Keratinocyte (primary cell): Measurements from ENCODE around the gene MAPKAPK5. TPM values are rescaled to one million over a fixed set of nuclear protein-coding genes. Genes with fewer than 3 reads are reported as not detected.

ENCODE experiments used
- DNase-seq: peaks from one replicate; pipeline ENCODE4 v3.0.0-alpha.2; 2011; ENCODE audit warnings: low read depth, missing footprints, low spot score
- FAIRE-seq: peaks from 2 replicates; lab custom pipeline; 2011; peaks lifted over from hg19 to GRCh38; lab: Jason Lieb, UNC
- H2AFZ ChIP-seq: 2 replicates; pipeline ENCODE4 v1.6.0; 2012; ENCODE audit warnings: low read length, control low read depth, inconsistent platforms; ENCODE audit not compliant: control insufficient read depth
- H3K27ac ChIP-seq: 2 replicates; pipeline ENCODE4 v1.5.1; 2011; ENCODE audit warnings: low read length; ENCODE audit not compliant: control insufficient read depth, insufficient read depth
- H3K27me3 ChIP-seq: 3 replicates; pipeline ENCODE4 v1.6.0; 2011; ENCODE audit warnings: low read length; ENCODE audit not compliant: control insufficient read depth, insufficient read depth; ENCODE audit errors: extremely low read depth
- H3K36me3 ChIP-seq, 2 experiments: 2 replicates in 1 of 2; 3 replicates in 1 of 2; pipeline ENCODE4 v1.5.1; 2011; ENCODE audit warnings: low read length in 2 of 2, mild to moderate bottlenecking in 1 of 2; ENCODE audit not compliant: control insufficient read depth in 2 of 2, insufficient read depth in 2 of 2; ENCODE audit errors: extremely low read depth in 1 of 2
- H3K4me1 ChIP-seq: 3 replicates; pipeline ENCODE4 v1.5.1; 2011; ENCODE audit warnings: low read length; ENCODE audit not compliant: control insufficient read depth, insufficient read depth; ENCODE audit errors: extremely low read depth
- H3K4me2 ChIP-seq: 3 replicates; pipeline ENCODE4 v1.6.0; 2011; ENCODE audit warnings: low read depth, low read length; ENCODE audit not compliant: control insufficient read depth, insufficient read depth; ENCODE audit errors: extremely low read depth
- H3K4me3 ChIP-seq, 3 experiments: fragments of 200-600 bp in 1 of 3; sonication (generic) in 1 of 3; 2 replicates in 2 of 3; 3 replicates in 1 of 3; pipeline ENCODE4 v1.5.1; 2011 to 2016; ENCODE audit warnings: low read length in 3 of 3, mild to moderate bottlenecking in 3 of 3, control low read depth in 2 of 3, inconsistent platforms in 1 of 3, low read depth in 1 of 3, mixed read lengths in 1 of 3, mixed run types in 1 of 3, moderate library complexity in 1 of 3; ENCODE audit not compliant: control insufficient read depth in 2 of 3, insufficient read depth in 2 of 3; ENCODE audit errors: extremely low read depth in 1 of 3
- H3K79me2 ChIP-seq: 2 replicates; pipeline ENCODE4 v1.6.0; 2012; ENCODE audit warnings: low read length; ENCODE audit not compliant: control insufficient read depth, insufficient read depth
- H3K9ac ChIP-seq: 3 replicates; pipeline ENCODE4 v1.6.0; 2011; ENCODE audit warnings: low read length; ENCODE audit not compliant: control insufficient read depth, insufficient read depth; ENCODE audit errors: extremely low read depth
- H3K9me1 ChIP-seq: 3 replicates; pipeline ENCODE4 v1.6.0; 2011; ENCODE audit warnings: low read length; ENCODE audit not compliant: control insufficient read depth, insufficient read depth; ENCODE audit errors: extremely low read depth
- H3K9me3 ChIP-seq: 2 replicates; pipeline ENCODE4 v1.5.1; 2012; ENCODE audit warnings: low read depth, low read length; ENCODE audit not compliant: control insufficient read depth
- H4K20me1 ChIP-seq: 3 replicates; pipeline ENCODE4 v1.6.0; 2011; ENCODE audit warnings: low read length; ENCODE audit not compliant: control insufficient read depth, insufficient read depth; ENCODE audit errors: extremely low read depth
- CTCF ChIP-seq, 3 experiments: IDR thresholded peaks in 1 of 3; conservative IDR thresholded peaks in 1 of 3; optimal IDR thresholded peaks in 1 of 3; 2 replicates in 2 of 3; 3 replicates in 1 of 3; pipeline versions ENCODE3 to v1.5.1; 2011; ENCODE audit warnings: low read length in 3 of 3, mild to moderate bottlenecking in 3 of 3, moderate library complexity in 2 of 3, control low read depth in 1 of 3, inconsistent platforms in 1 of 3; ENCODE audit not compliant: insufficient read depth in 2 of 3; ENCODE audit errors: extremely low read depth in 1 of 3
- EZH2 ChIP-seq: IDR thresholded peaks from one replicate; pipeline ENCODE4 v1.6.1; 2012; ENCODE audit warnings: inconsistent platforms, mild to moderate bottlenecking, low read length, moderate library complexity
- dilution Hi-C: fragments of 300-500 bp; cut with MboI; formaldehyde crosslinking; loops from one replicate; pipeline ENCODE4 v1.7.0; 2020; ENCODE audit warnings: low sequenced_read_pairs; ENCODE audit not compliant: extremely low pct_ligation_motif_present
- polyA plus RNA-seq, 5 experiments: library from polyadenylated mRNA; depleted of rRNA in 3 of 5; stranded (reverse) in 3 of 5; stranded (forward) in 1 of 5; unstranded in 1 of 5; fragments of >200 nt; gene quantifications; 1 replicate in 1 of 5; 2 replicates in 3 of 5; 3 replicates in 1 of 5; pipeline versions ENCODE4 v1.2.1 to v1.2.3, GENCODE V29; 2011 to 2012; ENCODE audit warnings: missing spikeins in 2 of 5, low read depth in 1 of 5, low replicate concordance in 1 of 5

Gene MAPKAPK5
- polyA plus RNA-seq, 1 donor (not counting 4 experiments of a cell fraction or from before 2014, with no cell fraction given), result 39.1 TPM

- DNase-seq (no peak), FAIRE-seq (no peak)
- Histone ChIP-seq H3K4me3 (no peak overlapping the region), H3K4me1 (no peaks in the 10 kb centered on the region), H3K79me2 (no peaks in the 10 kb centered on the region), H3K4me2 (no peak overlapping the region), H3K9me3 (no peaks in the 10 kb centered on the region), H3K9me1 (no peaks in the 10 kb centered on the region), H3K9ac (no peak overlapping the region), H3K36me3 (peaks cover 4 to 6% of the 10 kb centered on the region in 2 experiments), H4K20me1 (no peaks in the 10 kb centered on the region), H3K27me3 (no peaks in the 10 kb centered on the region), H2AFZ (no peak overlapping the region), H3K27ac (no peak overlapping the region)
- TF ChIP-seq EZH2 (no peak), CTCF (optimal IDR thresholded peaks at IDR 0.05 in 1 of 3, IDR thresholded peaks at IDR 0.05 in 1 of 3, conservative IDR thresholded peaks at IDR 0.05 in 1 of 3; ENCODE audit: extremely low read depth in 1 of 3, insufficient read depth in 2 of 3, low read length in 3 of 3) (no peak)
- dilution Hi-C loops, result no loop called here
Observed at GRCh38 chr12:111803038-111803626, 38.9 kb upstream of the MAPKAPK5 start.

- H3K36me3 ChIP-seq, result peaks cover 0 to 5% of the 10 kb centered on the region in 2 experiments
- H3K4me3 ChIP-seq, result no peak overlapping the region
- dilution Hi-C loops, result no loop called here
- DNase-seq (no peak), FAIRE-seq (no peak)
- no peaks in the 10 kb centered on the region for H3K9me1 ChIP-seq
- no peaks in the 10 kb centered on the region for H3K27me3 ChIP-seq
- no peak overlapping the region for H3K9ac ChIP-seq
- no peaks in the 10 kb centered on the region for H3K4me1 ChIP-seq
- no peak for TF ChIP-seq CTCF (optimal IDR thresholded peaks at IDR 0.05 in 1 of 3, IDR thresholded peaks at IDR 0.05 in 1 of 3, conservative IDR thresholded peaks at IDR 0.05 in 1 of 3; ENCODE audit: extremely low read depth in 1 of 3, insufficient read depth in 2 of 3, low read length in 3 of 3)
- TF ChIP-seq EZH2, result no peak
- H3K9me3 ChIP-seq, result no peaks in the 10 kb centered on the region
- H3K27ac ChIP-seq, result no peak overlapping the region
- no peaks in the 10 kb centered on the region for H3K79me2 ChIP-seq
- no peak overlapping the region for H3K4me2 ChIP-seq
- no peak overlapping the region for H2AFZ ChIP-seq
- H4K20me1 ChIP-seq, result no peaks in the 10 kb centered on the region
Observed at GRCh38 chr12:111803851-111804250, 38.2 kb upstream of the MAPKAPK5 start.
